ENCODE measurements around the gene PLCD1. TPM values are rescaled to one million over a fixed set of nuclear protein-coding genes. Genes with fewer than 3 reads are reported as not detected.

The PLCD1 gene
- total and polyA plus RNA-seq, 2 of the 13 experiments (the other 11 are each of a cell fraction or from before 2014, with no cell fraction given): 10.1 to 12.4 TPM

GRCh38 chr3:38003371-38003816 lies 26.0 kb downstream of the PLCD1 start (continued):
- TF ChIP-seq ZNF407 (CRISPR knock-in tag; IDR thresholded peaks at IDR 0.05; ENCODE audit: not compliant biosample characterization): no peak
- TF ChIP-seq ZSCAN12 (CRISPR knock-in tag; IDR thresholded peaks at IDR 0.05): no peak
- TF ChIP-seq ZBTB25 (CRISPR knock-in tag; IDR thresholded peaks at IDR 0.05): 0 out of 2 replicates have a peak, but pooled peaks have one; percentile 26
- TF ChIP-seq CTCF (CRISPR knock-in tag; IDR thresholded peaks at IDR 0.05): peak; percentile 99
- no peak for TF ChIP-seq NCOR1 (IDR thresholded peaks at IDR 0.05; ENCODE audit: borderline replicate concordance, low read length)
- TF ChIP-seq CSRNP1 (CRISPR knock-in tag; IDR thresholded peaks at IDR 0.05): no peak
- no peak for TF ChIP-seq SMAD9 (CRISPR knock-in tag; IDR thresholded peaks at IDR 0.05)
- TF ChIP-seq MBD4 (IDR thresholded peaks at IDR 0.05; ENCODE audit: borderline replicate concordance, low read length): no peak
- TF ChIP-seq MTA3 (CRISPR knock-in tag; IDR thresholded peaks at IDR 0.05): no peak
- no peak for TF ChIP-seq REL (CRISPR knock-in tag; conservative IDR thresholded peaks at IDR 0.05)
- TF ChIP-seq HES4 (CRISPR knock-in tag; IDR thresholded peaks at IDR 0.05; ENCODE audit: borderline replicate concordance): no peak; the same call in 1 of the 2 replicates
- TF ChIP-seq ZNF543 (CRISPR knock-in tag; IDR thresholded peaks at IDR 0.05): no peak
- no peak for TF ChIP-seq ZNF790 (CRISPR knock-in tag; IDR thresholded peaks at IDR 0.05; ENCODE audit: borderline replicate concordance)
- TF ChIP-seq ZNF792 (CRISPR knock-in tag; IDR thresholded peaks at IDR 0.05): no peak
- no peak for TF ChIP-seq ZNF207 (IDR thresholded peaks at IDR 0.05; ENCODE audit: borderline replicate concordance)

Measured in HepG2 (cell line).